Memory B cell (primary cell): Measurements from ENCODE around the gene SIGLEC1.
A peak's percentile ranks its signal among the peaks of the same experiment; 100 is the strongest.

ENCODE experiments used
- ATAC-seq: fragments of 150-1000 bp; cut with Tn5 transposase; 2 replicates; pipeline ENCODE4 v1.10.0; 2021; ENCODE audit warnings: low read depth, mild to moderate bottlenecking, moderate library complexity
- DNase-seq, 2 donors: peaks; one replicate each; pipeline ENCODE4 v3.0.0; 2022; ENCODE audit warnings: low spot score in 2 of 2
- H3K27ac Mint-ChIP-seq: one replicate; pipeline ENCODE4 v1.8.0; 2022; ENCODE audit warnings: mild to moderate bottlenecking, moderate library complexity, mixed read lengths
- H3K27me3 Mint-ChIP-seq: one replicate; pipeline ENCODE4 v1.8.0; 2022; ENCODE audit warnings: mixed read lengths
- H3K36me3 Mint-ChIP-seq: one replicate; pipeline ENCODE4 v1.8.0; 2022; ENCODE audit warnings: mild to moderate bottlenecking, mixed read lengths
- H3K4me1 Mint-ChIP-seq: one replicate; pipeline ENCODE4 v1.8.0; 2022; ENCODE audit warnings: mixed read lengths
- H3K4me3 Mint-ChIP-seq: one replicate; pipeline ENCODE4 v1.8.0; 2022; ENCODE audit warnings: mild to moderate bottlenecking, moderate library complexity, mixed read lengths
- H3K9me3 Mint-ChIP-seq: one replicate; pipeline ENCODE4 v1.8.0; 2022; ENCODE audit warnings: mixed read lengths

Gene SIGLEC1

GRCh38 chr20:3693376-3693775, 19.0 kb downstream of the SIGLEC1 start:
- H3K27ac Mint-ChIP-seq = no peak overlapping the region
- no peaks in the 10 kb centered on the region for H3K4me1 Mint-ChIP-seq
- no peaks in the 10 kb centered on the region for H3K9me3 Mint-ChIP-seq
- DNase-seq (no peak), ATAC-seq (no peak)
- no peaks in the 10 kb centered on the region for H3K36me3 Mint-ChIP-seq
- H3K27me3 Mint-ChIP-seq = no peaks in the 10 kb centered on the region
- H3K4me3 Mint-ChIP-seq = no peak overlapping the region

GRCh38 chr20:3692706-3693294, 19.6 kb downstream of the SIGLEC1 start:
- DNase-seq = no peak
- H3K4me3 Mint-ChIP-seq = no peak overlapping the region
- no peaks in the 10 kb centered on the region for H3K9me3 Mint-ChIP-seq
- no peaks in the 10 kb centered on the region for H3K27me3 Mint-ChIP-seq
- no peak for ATAC-seq
- H3K4me1 Mint-ChIP-seq = no peaks in the 10 kb centered on the region
- H3K36me3 Mint-ChIP-seq = no peaks in the 10 kb centered on the region
- H3K27ac Mint-ChIP-seq = no peak overlapping the region

- Mint-ChIP-seq H3K36me3 (no peaks in the 10 kb centered on the region), H3K4me3 (no peak overlapping the region), H3K27me3 (no peaks in the 10 kb centered on the region), H3K9me3 (no peaks in the 10 kb centered on the region), H3K27ac (no peak overlapping the region), H3K4me1 (no peaks in the 10 kb centered on the region)
- no peak for ATAC-seq
- DNase-seq = no peak
Observed at GRCh38 chr20:3691897-3692296, 20.5 kb downstream of the SIGLEC1 start.

DNA sequence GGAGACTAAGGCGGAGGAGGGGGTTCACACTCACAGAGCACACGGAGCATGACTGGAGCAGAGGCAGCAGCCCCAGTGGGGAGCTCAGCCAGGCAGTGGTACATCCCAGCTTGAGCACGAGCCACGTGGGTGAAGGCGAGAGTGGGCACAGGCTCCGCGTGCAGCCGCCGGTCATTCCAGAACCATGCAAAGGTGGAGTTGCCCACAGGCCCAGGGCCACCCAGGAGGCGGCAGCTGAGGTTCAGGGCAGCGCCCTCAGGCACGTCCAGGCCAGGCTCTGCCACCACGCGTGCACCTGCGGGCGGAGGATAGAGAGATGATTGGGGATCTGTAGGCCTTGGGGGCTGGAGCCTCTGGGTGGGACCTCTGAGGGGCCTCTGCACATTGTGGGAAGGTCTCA, 21.1 kb downstream of the SIGLEC1 start:
- H3K4me3 Mint-ChIP-seq = no peak overlapping the region
- ATAC-seq = no peak
- no peak overlapping the region for H3K27ac Mint-ChIP-seq

DNA sequence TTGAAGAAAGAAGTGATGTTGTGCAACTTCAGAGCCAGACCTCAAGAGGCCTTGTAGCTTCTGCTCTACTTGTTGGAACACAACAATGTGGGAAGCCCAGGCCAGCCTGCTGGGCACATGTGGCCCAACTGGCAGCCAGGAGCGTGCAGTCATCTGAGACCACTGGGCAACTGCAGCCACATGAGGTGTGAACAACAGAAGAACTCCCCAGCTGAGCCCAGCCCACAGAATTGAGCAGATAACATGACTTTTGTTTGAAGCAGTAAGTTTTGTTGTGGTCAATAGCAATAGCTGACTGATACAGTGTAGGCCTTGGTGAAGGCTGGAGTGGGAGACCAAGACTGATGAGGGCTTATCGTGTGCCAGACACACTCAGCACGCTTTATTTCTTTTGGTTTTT, 22.0 kb downstream of the SIGLEC1 start:
- ATAC-seq = no peak
- Mint-ChIP-seq H3K4me1 (no peaks in the 10 kb centered on the region), H3K4me3 (no peak overlapping the region), H3K27ac (no peak overlapping the region), H3K36me3 (no peaks in the 10 kb centered on the region), H3K27me3 (peaks cover 3% of the 10 kb centered on the region), H3K9me3 (no peaks in the 10 kb centered on the region)
- DNase-seq = no peak

More for the DNA sequence above, 21.1 kb downstream of the SIGLEC1 start:
- no peaks in the 10 kb centered on the region for H3K4me1 Mint-ChIP-seq
- DNase-seq = no peak
- no peaks in the 10 kb centered on the region for H3K9me3 Mint-ChIP-seq
- H3K36me3 Mint-ChIP-seq = no peaks in the 10 kb centered on the region
- peaks cover 3% of the 10 kb centered on the region for H3K27me3 Mint-ChIP-seq

DNA sequence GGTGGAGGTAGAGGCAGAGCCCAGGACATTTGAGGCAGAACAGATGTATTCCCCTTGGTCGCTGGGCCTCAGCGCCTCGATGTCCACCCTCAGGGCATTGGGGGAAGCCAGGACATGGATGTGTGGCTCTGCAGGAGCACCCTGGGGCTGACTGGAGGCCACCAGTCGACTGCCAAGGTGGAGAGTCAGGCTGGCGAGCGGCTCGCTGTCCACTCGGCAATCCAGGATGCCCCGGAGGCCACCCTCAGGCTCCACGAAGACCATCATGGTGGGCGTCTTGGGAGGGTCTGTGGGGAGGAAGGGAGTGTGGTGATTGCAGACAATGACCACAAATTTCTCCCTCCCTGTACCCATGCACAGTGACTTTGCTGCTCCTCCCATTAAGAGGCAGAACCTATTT, 22.4 kb downstream of the SIGLEC1 start:
- DNase-seq = no peak
- no peaks in the 10 kb centered on the region for H3K9me3 Mint-ChIP-seq
- H3K27me3 Mint-ChIP-seq = peaks cover 3% of the 10 kb centered on the region
- H3K4me3 Mint-ChIP-seq = no peak overlapping the region
- ATAC-seq = no peak
- no peak overlapping the region for H3K27ac Mint-ChIP-seq
- H3K4me1 Mint-ChIP-seq = no peaks in the 10 kb centered on the region
- no peaks in the 10 kb centered on the region for H3K36me3 Mint-ChIP-seq

DNA sequence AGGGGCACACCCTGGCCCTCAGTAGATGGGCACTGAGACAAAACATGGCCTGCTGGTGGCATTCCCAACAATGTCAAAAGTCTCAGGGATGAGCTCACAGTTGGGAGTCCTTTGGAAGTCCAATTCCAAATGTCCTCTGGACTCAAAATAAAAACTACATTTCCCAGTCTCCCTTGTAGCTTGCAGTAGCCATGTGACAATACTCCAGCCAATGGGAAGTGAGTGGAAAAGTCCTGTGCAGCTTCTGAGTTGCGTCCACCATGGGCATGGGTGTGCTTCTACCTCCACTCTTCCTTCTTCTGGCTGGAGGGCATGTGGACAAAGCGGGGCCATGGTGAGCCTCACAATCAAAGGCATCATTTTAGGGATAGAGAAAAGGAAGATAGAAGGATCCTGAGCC, 24.7 kb downstream of the SIGLEC1 start:
- no peaks in the 10 kb centered on the region for H3K4me1 Mint-ChIP-seq
- H3K9me3 Mint-ChIP-seq = no peaks in the 10 kb centered on the region
- no peak overlapping the region for H3K27ac Mint-ChIP-seq
- ATAC-seq (no peak), DNase-seq (no peak)
- H3K4me3 Mint-ChIP-seq = no peak overlapping the region
- H3K27me3 Mint-ChIP-seq = peaks cover 3% of the 10 kb centered on the region
- no peaks in the 10 kb centered on the region for H3K36me3 Mint-ChIP-seq

- Mint-ChIP-seq H3K36me3 (no peaks in the 10 kb centered on the region), H3K27me3 (peaks cover 3% of the 10 kb centered on the region), H3K4me3 (no peak overlapping the region), H3K27ac (no peak overlapping the region), H3K9me3 (no peaks in the 10 kb centered on the region), H3K4me1 (no peaks in the 10 kb centered on the region)
- no peak for DNase-seq
- ATAC-seq = no peak
Observed at GRCh38 chr20:3686867-3687321, 25.5 kb downstream of the SIGLEC1 start.

DNA sequence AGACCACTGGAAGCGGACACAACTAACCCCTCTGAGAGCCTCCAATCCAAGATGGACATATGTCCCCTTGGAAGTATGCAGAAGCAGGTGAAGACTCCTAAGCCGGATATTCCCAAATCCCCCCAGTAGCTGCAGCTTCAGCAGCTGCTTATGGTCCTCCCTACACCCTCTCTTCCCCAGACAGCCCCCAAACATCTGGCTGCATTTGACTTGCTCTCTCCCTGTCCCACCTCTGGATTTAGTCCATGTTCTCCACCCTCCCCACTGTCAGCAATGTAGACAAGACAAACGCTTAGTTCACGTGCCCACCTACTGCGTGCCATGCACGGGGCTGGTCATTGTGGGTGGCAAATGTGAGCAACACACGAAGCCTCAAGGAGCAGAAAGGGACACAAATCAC, 26.0 kb downstream of the SIGLEC1 start:
- no peak for DNase-seq
- H3K27ac Mint-ChIP-seq = no peak overlapping the region
- H3K36me3 Mint-ChIP-seq = no peaks in the 10 kb centered on the region
- H3K9me3 Mint-ChIP-seq = no peaks in the 10 kb centered on the region
- no peak overlapping the region for H3K4me3 Mint-ChIP-seq
- peaks cover 3% of the 10 kb centered on the region for H3K27me3 Mint-ChIP-seq
- H3K4me1 Mint-ChIP-seq = peaks cover under 1% of the 10 kb centered on the region
- ATAC-seq = no peak

GRCh38 chr20:3685341-3685740, 27.1 kb downstream of the SIGLEC1 start:
- Mint-ChIP-seq H3K27me3 (peaks cover 11% of the 10 kb centered on the region), H3K36me3 (no peaks in the 10 kb centered on the region), H3K4me1 (peaks cover 5% of the 10 kb centered on the region), H3K9me3 (no peaks in the 10 kb centered on the region), H3K4me3 (no peak overlapping the region), H3K27ac (no peak overlapping the region)
- no peak for ATAC-seq
- no peak for DNase-seq

- no peak for DNase-seq
- Mint-ChIP-seq H3K4me1 (peaks cover 5% of the 10 kb centered on the region), H3K27ac (no peak within 1 kb of the TSS), H3K36me3 (no peaks in the 10 kb centered on the region), H3K27me3 (peaks cover 21% of the 10 kb centered on the region), H3K4me3 (no peak within 1 kb of the TSS), H3K9me3 (no peaks in the 10 kb centered on the region)
- ATAC-seq = peak; percentile 10
Observed at GRCh38 chr20:3681931-3682781, 30.2 kb downstream of the SIGLEC1 start, which contains the start of gene ADAM33. Gene ADAM33, minus strand, starts transcription at chr20:3682010. Its CDS starts 6 bp downstream, at chr20:3682004.

- H3K27me3 Mint-ChIP-seq = peaks cover 21% of the 10 kb centered on the region
- ATAC-seq (no peak), DNase-seq (no peak)
- H3K4me1 Mint-ChIP-seq = peaks cover 5% of the 10 kb centered on the region
- H3K4me3 Mint-ChIP-seq = no peak overlapping the region
- H3K27ac Mint-ChIP-seq = no peak overlapping the region
- H3K9me3 Mint-ChIP-seq = no peaks in the 10 kb centered on the region
- H3K36me3 Mint-ChIP-seq = no peaks in the 10 kb centered on the region
Observed at GRCh38 chr20:3681352-3681930, 31.0 kb downstream of the SIGLEC1 start.

GRCh38 chr20:3680701-3681351, 31.6 kb downstream of the SIGLEC1 start:
- peaks cover 21% of the 10 kb centered on the region for H3K27me3 Mint-ChIP-seq

More at GRCh38 chr20:3680701-3681351, 31.6 kb downstream of the SIGLEC1 start:
- DNase-seq (no peak), ATAC-seq (no peak)
- no peak overlapping the region for H3K4me3 Mint-ChIP-seq
- no peak overlapping the region for H3K27ac Mint-ChIP-seq
- H3K36me3 Mint-ChIP-seq = no peaks in the 10 kb centered on the region
- peaks cover 5% of the 10 kb centered on the region for H3K4me1 Mint-ChIP-seq
- H3K9me3 Mint-ChIP-seq = no peaks in the 10 kb centered on the region
